HFF-Myc (cell line): ENCODE measurements around the gene ERFE.

ENCODE experiments used
- DNase-seq: peaks from one replicate; pipeline ENCODE4 v3.0.0-alpha.2; 2011; ENCODE audit warnings: low read depth; ENCODE audit errors: extremely low read depth
- H3K4me3 ChIP-seq: replicated peaks from 2 replicates; pipeline ENCODE4 v1.5.1; 2011; ENCODE audit warnings: low read depth, mild to moderate bottlenecking, control low read depth, low read length
- TF ChIP-seq, protein P1 (sequence below): IDR thresholded peaks from 2 replicates; pipeline ENCODE4 v1.5.1; 2012; ENCODE audit warnings: mild to moderate bottlenecking, low read depth, low read length, control low read depth; ENCODE audit errors: missing control alignments

The ERFE gene

GRCh38 chr2:238123218-238123971, 35.4 kb upstream of the ERFE start:
- H3K4me3 ChIP-seq: no peak overlapping the region
- TF ChIP-seq, protein P1, sequence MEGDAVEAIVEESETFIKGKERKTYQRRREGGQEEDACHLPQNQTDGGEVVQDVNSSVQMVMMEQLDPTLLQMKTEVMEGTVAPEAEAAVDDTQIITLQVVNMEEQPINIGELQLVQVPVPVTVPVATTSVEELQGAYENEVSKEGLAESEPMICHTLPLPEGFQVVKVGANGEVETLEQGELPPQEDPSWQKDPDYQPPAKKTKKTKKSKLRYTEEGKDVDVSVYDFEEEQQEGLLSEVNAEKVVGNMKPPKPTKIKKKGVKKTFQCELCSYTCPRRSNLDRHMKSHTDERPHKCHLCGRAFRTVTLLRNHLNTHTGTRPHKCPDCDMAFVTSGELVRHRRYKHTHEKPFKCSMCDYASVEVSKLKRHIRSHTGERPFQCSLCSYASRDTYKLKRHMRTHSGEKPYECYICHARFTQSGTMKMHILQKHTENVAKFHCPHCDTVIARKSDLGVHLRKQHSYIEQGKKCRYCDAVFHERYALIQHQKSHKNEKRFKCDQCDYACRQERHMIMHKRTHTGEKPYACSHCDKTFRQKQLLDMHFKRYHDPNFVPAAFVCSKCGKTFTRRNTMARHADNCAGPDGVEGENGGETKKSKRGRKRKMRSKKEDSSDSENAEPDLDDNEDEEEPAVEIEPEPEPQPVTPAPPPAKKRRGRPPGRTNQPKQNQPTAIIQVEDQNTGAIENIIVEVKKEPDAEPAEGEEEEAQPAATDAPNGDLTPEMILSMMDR: no peak
- no peak for DNase-seq

- TF ChIP-seq, protein P1: no peak
- no peak for DNase-seq
- no peak overlapping the region for H3K4me3 ChIP-seq
Observed at GRCh38 chr2:238123991-238124470, 34.7 kb upstream of the ERFE start.

- no peak for DNase-seq
- TF ChIP-seq, protein P1: no peak
- H3K4me3 ChIP-seq: no peak overlapping the region
Observed at GRCh38 chr2:238124488-238125126, 34.2 kb upstream of the ERFE start.

DNA sequence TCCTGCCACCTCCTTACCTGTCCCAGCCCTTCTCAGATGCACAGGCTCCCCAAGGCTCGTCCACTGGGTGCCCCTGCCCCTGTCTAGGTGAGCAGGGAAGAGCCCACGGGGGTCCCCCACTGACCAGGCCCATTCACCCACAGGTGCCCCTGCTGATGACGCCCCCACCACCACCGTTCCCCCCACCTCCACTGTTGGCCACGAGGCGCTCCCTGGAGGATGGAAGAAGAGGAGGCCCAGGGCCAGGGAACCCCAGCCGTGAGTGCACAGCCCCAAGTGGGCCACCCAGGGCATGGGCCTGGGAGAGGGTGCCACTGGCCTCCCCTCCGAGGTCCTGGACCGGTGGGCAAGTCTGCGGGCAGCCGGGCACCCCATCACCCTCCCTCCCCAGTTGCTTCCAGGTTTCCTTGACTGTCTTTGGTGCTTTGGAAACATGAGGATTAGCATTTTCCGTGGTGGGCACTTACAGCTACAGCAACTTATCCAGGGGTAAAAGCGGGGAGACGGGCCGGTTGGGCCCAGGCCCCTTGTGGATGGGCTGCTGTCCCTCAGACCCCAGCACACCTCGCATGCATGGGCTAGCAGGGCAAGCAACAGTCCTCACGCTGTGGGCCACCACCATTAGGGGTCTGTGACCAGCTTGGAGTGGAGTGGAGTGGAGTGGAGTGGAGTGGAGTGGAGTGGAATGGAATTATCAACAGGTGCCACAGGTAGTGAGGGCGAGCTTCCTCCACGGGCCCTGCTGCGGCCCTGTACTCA, 33.5 kb upstream of the ERFE start:
- TF ChIP-seq, protein P1: no peak
- DNase-seq: no peak
- H3K4me3 ChIP-seq: no peak overlapping the region

- TF ChIP-seq, protein P1: no peak
- no peak for DNase-seq
- no peak overlapping the region for H3K4me3 ChIP-seq
Observed at GRCh38 chr2:238126338-238126737, 32.4 kb upstream of the ERFE start.

- TF ChIP-seq, protein P1: no peak
- no peak overlapping the region for H3K4me3 ChIP-seq
- no peak for DNase-seq
Observed at GRCh38 chr2:238126775-238127164, 32.0 kb upstream of the ERFE start.
